Measurements from ENCODE around the gene TTLL3. TPM values are rescaled to one million over a fixed set of nuclear protein-coding genes. Genes with fewer than 3 reads are reported as not detected.
"Not testable (repeated sequence)": the region's sequence is repeated elsewhere in the genome, so short reads cannot be mapped to it uniquely, and the experiment has no call there.

Gene TTLL3
- total and polyA plus RNA-seq, 2 of the 4 experiments (the other 2 are of a cell fraction): 6.8 to 43.4 TPM

- H3K9me1 ChIP-seq (ENCODE audit: insufficient read depth, low read length); H3K9ac ChIP-seq (ENCODE audit: low read depth, low read length); in situ Hi-C loops (cut with MboI; ENCODE audit: low sequenced_read_pairs); H4K20me1 ChIP-seq (ENCODE audit: insufficient read depth, low read length); POLR2A ChIA-PET (ENCODE audit: unreplicated experiment); BruUV-seq (replicated peaks); H2AK9ac ChIP-seq (replicated peaks; ENCODE audit: low read depth, low read length, poor library complexity); H4K5ac ChIP-seq (ENCODE audit: low read depth, low read length); H3K4me3 ChIP-seq (ENCODE audit: insufficient read depth, low read depth, low read length); DNase-seq; H3K9me3 ChIP-seq (ENCODE audit: control insufficient read depth, insufficient read depth, low read length); ATAC-seq (ENCODE audit: low read depth); H2AFZ ChIP-seq (replicated peaks; ENCODE audit: low read length, poor library complexity); H3K36me3 ChIP-seq (ENCODE audit: control insufficient read depth, insufficient read depth, low read length); dilution Hi-C loops (cut with HindIII; ENCODE audit: low sequenced_read_pairs, unreplicated experiment); H3K4me2 ChIP-seq (ENCODE audit: low read depth, low read length); H2BK120ac ChIP-seq (ENCODE audit: low read depth, low read length); H4K91ac ChIP-seq (ENCODE audit: insufficient read depth, low read depth, low read length); H2BK20ac ChIP-seq (ENCODE audit: low read depth, low read length); H2AK5ac ChIP-seq (ENCODE audit: low read depth, low read length); H3K56ac ChIP-seq (ENCODE audit: extremely low read depth, insufficient read depth, low read length); H3K4me1 ChIP-seq (ENCODE audit: control insufficient read depth, insufficient read depth, low read length); H3K4ac ChIP-seq (ENCODE audit: low read depth, low read length); H3K27me3 ChIP-seq (ENCODE audit: control insufficient read depth, insufficient read depth, low read length); H3K14ac ChIP-seq (replicated peaks; ENCODE audit: low read depth, low read length); H4K8ac ChIP-seq (ENCODE audit: low read depth in 2 of 2, low read length in 2 of 2); H2BK15ac ChIP-seq (ENCODE audit: low read depth, low read length); H3K18ac ChIP-seq (ENCODE audit: low read depth, low read length); H2BK5ac ChIP-seq (ENCODE audit: low read depth, low read length, poor library complexity, severe bottlenecking); H3K23ac ChIP-seq (ENCODE audit: low read depth, low read length); CTCF ChIA-PET; H3K27ac ChIP-seq (ENCODE audit: insufficient read depth, low read length): not testable (repeated sequence)
- intact Hi-C loops (cut with micrococcal nuclease): loop anchor here (2.0 to 10.0 kb wide), 4 partner anchors 43 to 437 kb away; partner anchors contain the start of genes CRELD1 and JAGN1
- no CpG with 5 or more reads among the region's 9 CpGs for WGBS, 2 experiments (ENCODE audit: extremely low coverage in 2 of 2, insufficient read length in 1 of 2)
- peaks cover 0 to 12% of the 10 kb centered on the region in 2 experiments; a peak in 3 of 4 replicates for H3K79me1 ChIP-seq (ENCODE audit: low read depth in 1 of 2, low read length in 2 of 2)
Observed at GRCh38 chr3:9847870-9848269, 37.8 kb downstream of the TTLL3 start.
